DND-41 (cell line): ENCODE results near the gene ULK1.

ENCODE experiments used
- ATAC-seq: fragments of 200-7000 bp; cut with Tn5 transposase; 3 replicates; pipeline ENCODE4 v1.9.1; 2021; ENCODE audit warnings: low read depth; ENCODE audit not compliant: insufficient read depth
- DNase-seq: peaks from one replicate; pipeline ENCODE4 v3.0.0-alpha.2; 2020
- H2AFZ ChIP-seq: 2 replicates; pipeline ENCODE4 v1.6.0; 2012; ENCODE audit warnings: low read depth, low read length
- H3K27ac ChIP-seq: 2 replicates; pipeline ENCODE4 v1.5.1; 2012; ENCODE audit warnings: low read length, inconsistent platforms
- H3K27me3 ChIP-seq: fragments of 200-600 bp; sonication (generic); 2 replicates; pipeline ENCODE4 v1.6.0; 2012; ENCODE audit warnings: low read length, mild to moderate bottlenecking, inconsistent platforms; ENCODE audit not compliant: insufficient read depth, poor library complexity
- H3K36me3 ChIP-seq: 2 replicates; pipeline ENCODE4 v1.5.1; 2012; ENCODE audit warnings: low read length, inconsistent platforms; ENCODE audit not compliant: insufficient read depth
- H3K4me1 ChIP-seq: 2 replicates; pipeline ENCODE4 v1.5.1; 2012; ENCODE audit warnings: mild to moderate bottlenecking, low read length; ENCODE audit not compliant: insufficient read depth
- H3K4me2 ChIP-seq: 2 replicates; pipeline ENCODE4 v1.6.0; 2012; ENCODE audit warnings: mild to moderate bottlenecking, moderate library complexity, low read length, inconsistent platforms; ENCODE audit not compliant: insufficient read depth
- H3K4me3 ChIP-seq, 2 experiments: fragments of 200-600 bp in 1 of 2; shearing (Covaris generic) in 1 of 2; 2 replicates each; pipeline ENCODE4 v1.5.1; 2012 to 2016; ENCODE audit warnings: inconsistent platforms in 2 of 2, low read length in 2 of 2, mild to moderate bottlenecking in 2 of 2, low read depth in 1 of 2, moderate library complexity in 1 of 2
- H3K79me2 ChIP-seq: 2 replicates; pipeline ENCODE4 v1.6.0; 2012; ENCODE audit warnings: low read length, inconsistent platforms; ENCODE audit not compliant: insufficient read depth
- H3K9ac ChIP-seq: 2 replicates; pipeline ENCODE4 v1.6.0; 2012; ENCODE audit warnings: low read depth, mild to moderate bottlenecking, inconsistent platforms, low read length, moderate library complexity
- H3K9me3 ChIP-seq: 2 replicates; pipeline ENCODE4 v1.5.1; 2012; ENCODE audit warnings: low read length, moderate library complexity, mild to moderate bottlenecking, inconsistent platforms; ENCODE audit not compliant: insufficient read depth, severe bottlenecking
- H4K20me1 ChIP-seq: 2 replicates; pipeline ENCODE4 v1.6.0; 2012; ENCODE audit warnings: low read length; ENCODE audit not compliant: insufficient read depth
- EZH2 ChIP-seq: IDR thresholded peaks from 3 replicates; pipeline ENCODE4 v1.6.1; 2012; ENCODE audit warnings: borderline replicate concordance, low read depth, mild to moderate bottlenecking, moderate library complexity, low read length, inconsistent platforms; ENCODE audit not compliant: severe bottlenecking
- TF ChIP-seq, protein P1 (sequence below): IDR thresholded peaks from 2 replicates; pipeline ENCODE4 v1.5.1; 2012; ENCODE audit warnings: borderline replicate concordance, low read length, moderate library complexity, mild to moderate bottlenecking; ENCODE audit not compliant: poor library complexity, severe bottlenecking; ENCODE audit errors: extremely low read depth

ULK1 gene

DNA sequence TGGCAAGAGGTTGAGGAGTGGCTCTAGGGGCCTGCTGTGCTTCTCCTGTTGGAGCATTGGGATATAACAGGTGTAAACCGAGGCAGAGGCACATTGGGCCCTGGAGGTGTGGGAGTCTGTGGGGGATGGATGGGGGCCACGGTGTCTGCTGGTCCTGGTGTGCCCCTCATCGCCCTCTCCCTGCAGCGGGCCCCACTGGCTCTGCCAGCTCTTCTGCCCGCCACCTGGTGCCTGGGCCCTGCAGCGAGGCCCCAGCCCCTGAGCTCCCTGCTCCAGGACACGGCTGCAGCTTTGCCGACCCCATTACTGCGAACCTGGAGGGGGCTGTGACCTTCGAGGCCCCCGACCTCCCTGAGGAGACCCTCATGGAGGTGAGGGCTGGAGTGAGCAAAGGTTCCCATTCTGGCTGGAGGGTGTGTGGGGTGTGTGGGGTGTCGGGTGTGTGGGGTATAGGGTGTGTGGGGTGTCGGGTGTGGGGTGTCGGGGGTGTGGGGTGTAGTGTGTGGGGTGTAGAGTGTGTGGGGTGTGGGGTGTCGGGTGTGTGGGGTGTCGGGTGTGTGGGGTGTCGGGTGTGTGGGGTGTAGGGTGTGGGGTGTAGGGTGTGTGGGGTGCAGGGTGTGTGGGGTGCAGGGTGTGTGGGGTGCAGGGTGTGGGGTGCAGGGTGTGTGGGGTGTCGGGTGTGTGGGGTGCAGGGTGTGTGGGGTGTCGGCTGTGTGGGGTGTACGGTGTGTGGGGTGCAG lies 24.1 kb downstream of the ULK1 start:
- Histone ChIP-seq H3K27me3 (no peaks in the 10 kb centered on the region), H3K79me2 (no peaks in the 10 kb centered on the region), H3K9me3 (no peaks in the 10 kb centered on the region), H3K4me3 (no peak overlapping the region), H3K9ac (no peak overlapping the region), H2AFZ (no peak overlapping the region), H3K27ac (no peak overlapping the region), H3K4me2 (no peak overlapping the region), H3K4me1 (no peaks in the 10 kb centered on the region), H3K36me3 (peaks cover 80% of the 10 kb centered on the region), H4K20me1 (peaks cover 23% of the 10 kb centered on the region)
- TF ChIP-seq, protein P1, sequence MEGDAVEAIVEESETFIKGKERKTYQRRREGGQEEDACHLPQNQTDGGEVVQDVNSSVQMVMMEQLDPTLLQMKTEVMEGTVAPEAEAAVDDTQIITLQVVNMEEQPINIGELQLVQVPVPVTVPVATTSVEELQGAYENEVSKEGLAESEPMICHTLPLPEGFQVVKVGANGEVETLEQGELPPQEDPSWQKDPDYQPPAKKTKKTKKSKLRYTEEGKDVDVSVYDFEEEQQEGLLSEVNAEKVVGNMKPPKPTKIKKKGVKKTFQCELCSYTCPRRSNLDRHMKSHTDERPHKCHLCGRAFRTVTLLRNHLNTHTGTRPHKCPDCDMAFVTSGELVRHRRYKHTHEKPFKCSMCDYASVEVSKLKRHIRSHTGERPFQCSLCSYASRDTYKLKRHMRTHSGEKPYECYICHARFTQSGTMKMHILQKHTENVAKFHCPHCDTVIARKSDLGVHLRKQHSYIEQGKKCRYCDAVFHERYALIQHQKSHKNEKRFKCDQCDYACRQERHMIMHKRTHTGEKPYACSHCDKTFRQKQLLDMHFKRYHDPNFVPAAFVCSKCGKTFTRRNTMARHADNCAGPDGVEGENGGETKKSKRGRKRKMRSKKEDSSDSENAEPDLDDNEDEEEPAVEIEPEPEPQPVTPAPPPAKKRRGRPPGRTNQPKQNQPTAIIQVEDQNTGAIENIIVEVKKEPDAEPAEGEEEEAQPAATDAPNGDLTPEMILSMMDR, result no peak
- TF ChIP-seq EZH2, result no peak
- ATAC-seq, result 0 out of 3 replicates have a peak, but pooled peaks have one; percentile 6
- no peak for DNase-seq

DNA sequence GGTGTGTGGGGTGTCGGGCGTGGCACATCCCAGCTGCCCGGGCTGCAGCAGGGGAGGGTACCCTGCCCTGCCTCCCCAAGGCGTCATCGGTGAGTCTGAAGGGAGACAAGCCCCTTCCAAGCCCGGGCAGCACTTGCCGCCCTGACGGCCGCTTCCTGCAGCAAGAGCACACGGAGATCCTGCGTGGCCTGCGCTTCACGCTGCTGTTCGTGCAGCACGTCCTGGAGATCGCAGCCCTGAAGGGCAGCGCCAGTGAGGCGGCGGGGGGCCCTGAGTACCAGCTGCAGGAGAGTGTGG lies 24.6 kb downstream of the ULK1 start:
- Histone ChIP-seq H3K27ac (no peak overlapping the region), H3K4me1 (no peaks in the 10 kb centered on the region), H3K4me3 (no peak overlapping the region), H3K9ac (no peak overlapping the region), H3K27me3 (no peaks in the 10 kb centered on the region), H3K4me2 (no peak overlapping the region), H4K20me1 (peaks cover 23% of the 10 kb centered on the region), H3K79me2 (no peaks in the 10 kb centered on the region), H3K36me3 (peaks cover 75% of the 10 kb centered on the region), H3K9me3 (no peaks in the 10 kb centered on the region), H2AFZ (no peak overlapping the region)
- DNase-seq (no peak), ATAC-seq (no peak)
- TF ChIP-seq, protein P1, result no peak
- TF ChIP-seq EZH2, result no peak

DNA sequence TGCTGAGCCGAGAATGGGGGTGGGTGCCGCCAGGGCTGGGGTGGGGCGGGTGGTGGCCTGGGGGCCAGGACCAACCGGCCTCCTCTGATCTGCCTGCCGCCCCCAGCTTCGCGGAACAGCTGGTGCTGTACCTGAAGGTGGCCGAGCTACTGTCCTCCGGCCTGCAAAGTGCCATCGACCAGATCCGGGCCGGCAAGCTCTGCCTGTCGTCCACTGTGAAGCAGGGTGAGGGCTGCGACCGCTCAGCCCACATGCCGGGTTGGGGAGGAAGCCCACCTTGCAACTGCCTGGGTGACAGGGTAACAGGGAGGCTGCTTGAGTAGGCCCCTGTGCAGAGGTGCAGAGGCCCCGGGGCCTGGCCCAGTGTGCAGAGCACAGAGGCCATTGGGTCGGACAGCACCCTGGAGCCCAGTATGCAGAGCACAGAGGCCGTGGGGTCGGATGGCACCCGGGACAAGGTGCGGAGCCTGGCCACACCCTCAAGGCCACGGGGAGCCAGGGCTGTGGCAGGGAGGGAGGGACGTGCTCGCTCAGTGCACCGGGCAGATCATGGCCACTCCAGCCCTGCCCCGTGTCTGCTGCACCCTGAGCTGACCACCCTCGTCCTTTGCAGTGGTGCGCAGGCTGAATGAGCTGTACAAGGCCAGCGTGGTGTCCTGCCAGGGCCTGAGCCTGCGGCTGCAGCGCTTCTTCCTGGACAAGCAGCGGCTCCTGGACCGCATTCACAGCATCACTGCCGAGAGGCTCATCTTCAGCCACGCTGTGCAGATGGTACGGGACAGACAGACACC lies 25.1 kb downstream of the ULK1 start:
- Histone ChIP-seq H3K27me3 (no peaks in the 10 kb centered on the region), H3K4me3 (no peak overlapping the region), H3K27ac (no peak overlapping the region), H4K20me1 (peaks cover 21% of the 10 kb centered on the region), H3K79me2 (no peaks in the 10 kb centered on the region), H3K4me1 (peaks cover 4% of the 10 kb centered on the region; the same call in 1 of the 2 replicates), H3K9ac (no peak overlapping the region), H2AFZ (no peak overlapping the region), H3K4me2 (no peak overlapping the region), H3K36me3 (peaks cover 69% of the 10 kb centered on the region), H3K9me3 (no peaks in the 10 kb centered on the region)
- ATAC-seq (no peak), DNase-seq (no peak)
- TF ChIP-seq EZH2, result no peak
- TF ChIP-seq, protein P1, result no peak
